ENCODE results near the gene LYZL2.

LYZL2 gene

GRCh38 chr10:30639946-30640786 lies 10.6 kb upstream of the LYZL2 start:
- TF ChIP-seq SIN3A (IDR thresholded peaks at IDR 0.05; ENCODE audit: borderline replicate concordance, insufficient read depth, low read length), result no peak
- TF ChIP-seq POLR2AphosphoS5 (IDR thresholded peaks at IDR 0.05; ENCODE audit: low read depth, low read length), result no peak
- TF ChIP-seq FOXP2 (optimal IDR thresholded peaks at IDR 0.05; ENCODE audit: borderline replicate concordance, extremely low read depth, extremely low read length, insufficient read depth), result no peak
- no peak for TF ChIP-seq TAF1 (IDR thresholded peaks at IDR 0.05; ENCODE audit: borderline replicate concordance, insufficient read depth, low read length)
- TF ChIP-seq REST (IDR thresholded peaks at IDR 0.05; ENCODE audit: insufficient read depth in 1 of 2, low read depth in 2 of 2, low read length in 2 of 2), result no peak

- TF ChIP-seq REST (IDR thresholded peaks at IDR 0.05; ENCODE audit: insufficient read depth in 1 of 2, low read depth in 2 of 2, low read length in 2 of 2), result no peak
- TF ChIP-seq TAF1 (IDR thresholded peaks at IDR 0.05; ENCODE audit: borderline replicate concordance, insufficient read depth, low read length), result no peak
- no peak for TF ChIP-seq SIN3A (IDR thresholded peaks at IDR 0.05; ENCODE audit: borderline replicate concordance, insufficient read depth, low read length)
- TF ChIP-seq POLR2AphosphoS5 (IDR thresholded peaks at IDR 0.05; ENCODE audit: low read depth, low read length), result no peak
- no peak for TF ChIP-seq FOXP2 (optimal IDR thresholded peaks at IDR 0.05; ENCODE audit: borderline replicate concordance, extremely low read depth, extremely low read length, insufficient read depth)
Observed at GRCh38 chr10:30637881-30638467, 8.4 kb upstream of the LYZL2 start.

GRCh38 chr10:30631188-30631587 lies 1.6 kb upstream of the LYZL2 start:
- no peak for TF ChIP-seq SIN3A (IDR thresholded peaks at IDR 0.05; ENCODE audit: borderline replicate concordance, insufficient read depth, low read length)
- no peak for TF ChIP-seq TAF1 (IDR thresholded peaks at IDR 0.05; ENCODE audit: borderline replicate concordance, insufficient read depth, low read length)
- no peak for TF ChIP-seq FOXP2 (optimal IDR thresholded peaks at IDR 0.05; ENCODE audit: borderline replicate concordance, extremely low read depth, extremely low read length, insufficient read depth)
- no peak for TF ChIP-seq POLR2AphosphoS5 (IDR thresholded peaks at IDR 0.05; ENCODE audit: low read depth, low read length)
- no peak for TF ChIP-seq REST (IDR thresholded peaks at IDR 0.05; ENCODE audit: insufficient read depth in 1 of 2, low read depth in 2 of 2, low read length in 2 of 2)

- TF ChIP-seq REST (IDR thresholded peaks at IDR 0.05; ENCODE audit: insufficient read depth in 1 of 2, low read depth in 2 of 2, low read length in 2 of 2), result no peak
- no peak for TF ChIP-seq POLR2AphosphoS5 (IDR thresholded peaks at IDR 0.05; ENCODE audit: low read depth, low read length)
- no peak for TF ChIP-seq FOXP2 (optimal IDR thresholded peaks at IDR 0.05; ENCODE audit: borderline replicate concordance, extremely low read depth, extremely low read length, insufficient read depth)
- TF ChIP-seq TAF1 (IDR thresholded peaks at IDR 0.05; ENCODE audit: borderline replicate concordance, insufficient read depth, low read length), result no peak
- TF ChIP-seq SIN3A (IDR thresholded peaks at IDR 0.05; ENCODE audit: borderline replicate concordance, insufficient read depth, low read length), result no peak
Observed at GRCh38 chr10:30630571-30630970, 1.0 kb upstream of the LYZL2 start.
